Skin of body (tissue), 3 donors: ENCODE results near the gene HNF4A. TPM values are rescaled to one million over a fixed set of nuclear protein-coding genes. Genes with fewer than 3 reads are reported as not detected.
"Not testable (repeated sequence)": the region's sequence is repeated elsewhere in the genome, so short reads cannot be mapped to it uniquely, and the experiment has no call there.

Source experiments
- DNase-seq: peaks from one replicate; lab custom pipeline; 2025; lab: John Stamatoyannopoulos, UW
- small RNA-seq: library from RNA; depleted of rRNA; stranded (forward); fragments of <200 nt; gene quantifications from one replicate; pipeline ENCODE3, GENCODE V24; 2014; ENCODE audit warnings: low replicate concordance
- total RNA-seq: library from RNA; depleted of rRNA; stranded (reverse); fragments of >200 nt; gene quantifications from one replicate; pipeline ENCODE4 v1.2.3, GENCODE V29; 2014

Gene HNF4A
- total RNA-seq, 1 donor from 2014 or later, result 0.10 TPM

DNA sequence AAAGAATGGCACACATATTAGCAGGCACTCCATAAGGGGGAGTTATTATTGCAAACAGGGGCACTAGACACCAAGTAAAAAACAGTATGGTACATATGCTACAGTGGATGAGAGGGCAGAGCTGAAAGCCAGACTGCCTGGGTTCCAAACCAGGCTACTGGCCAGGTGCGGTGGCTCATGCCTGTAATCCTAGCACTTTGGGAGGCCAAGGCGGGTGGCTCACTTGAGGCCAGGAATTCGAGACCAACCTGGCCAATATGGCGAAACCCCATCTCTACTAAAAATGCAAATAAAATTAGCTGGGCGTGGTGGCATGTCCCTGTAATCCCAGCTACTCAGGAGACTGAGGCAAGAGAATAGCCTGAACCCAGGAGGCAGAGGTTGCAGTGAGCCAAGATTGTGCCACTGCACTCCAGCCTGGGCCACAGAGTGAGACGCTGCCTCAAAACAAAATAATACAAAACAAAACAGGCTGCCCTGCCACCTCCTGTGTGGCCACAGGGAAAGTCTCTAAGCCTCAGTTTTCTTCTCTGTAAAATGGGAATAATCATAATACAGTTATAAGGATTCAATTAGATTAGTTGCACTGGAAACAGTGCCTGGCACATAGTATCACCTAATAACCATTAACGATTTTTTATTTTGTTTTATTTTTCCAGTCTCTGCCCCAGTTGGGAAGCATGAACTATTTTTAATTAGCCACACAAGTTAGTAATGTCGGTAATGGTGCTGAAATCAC, 112.7 kb downstream of the HNF4A start:
- no peak for DNase-seq

DNA sequence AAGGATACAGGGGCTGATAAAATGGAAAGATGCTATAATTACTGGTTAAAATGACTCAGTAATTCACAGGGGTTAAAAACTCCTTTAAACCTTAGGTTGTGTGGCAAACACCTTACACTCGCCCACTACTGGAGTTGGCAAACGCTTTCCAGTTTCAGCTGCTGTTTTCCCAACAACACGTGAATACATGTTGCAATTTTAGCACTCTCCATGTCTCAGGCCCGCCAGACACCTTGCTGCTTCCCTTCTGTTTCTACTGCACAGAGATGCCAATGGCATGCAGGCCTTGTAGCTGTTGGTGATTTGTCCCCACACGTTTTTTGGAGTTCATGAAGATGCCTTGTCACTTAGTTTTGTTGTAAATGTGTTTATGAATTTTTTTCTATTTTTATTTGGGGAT, 114.8 kb downstream of the HNF4A start:
- no peak for DNase-seq

DNA sequence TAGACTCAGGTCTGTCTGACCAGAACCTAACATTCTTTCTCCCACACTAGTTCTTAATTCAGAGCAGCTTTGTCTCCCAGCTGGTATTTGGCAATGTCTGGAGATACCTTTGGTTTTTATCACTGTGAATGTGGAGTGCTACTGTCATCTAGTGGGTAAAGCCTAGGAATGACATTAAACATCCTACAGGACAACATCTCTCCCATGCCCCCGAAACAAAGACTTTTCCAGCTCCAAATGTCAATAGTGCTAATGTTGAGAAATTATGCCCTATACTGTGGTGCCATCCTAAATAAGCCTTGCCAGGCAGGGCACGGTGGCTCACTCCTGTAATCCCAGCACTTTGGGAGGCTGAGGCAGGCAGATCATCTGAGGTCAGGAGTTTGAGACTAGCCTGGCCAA, 116.0 kb downstream of the HNF4A start:
- DNase-seq, result no peak

DNA sequence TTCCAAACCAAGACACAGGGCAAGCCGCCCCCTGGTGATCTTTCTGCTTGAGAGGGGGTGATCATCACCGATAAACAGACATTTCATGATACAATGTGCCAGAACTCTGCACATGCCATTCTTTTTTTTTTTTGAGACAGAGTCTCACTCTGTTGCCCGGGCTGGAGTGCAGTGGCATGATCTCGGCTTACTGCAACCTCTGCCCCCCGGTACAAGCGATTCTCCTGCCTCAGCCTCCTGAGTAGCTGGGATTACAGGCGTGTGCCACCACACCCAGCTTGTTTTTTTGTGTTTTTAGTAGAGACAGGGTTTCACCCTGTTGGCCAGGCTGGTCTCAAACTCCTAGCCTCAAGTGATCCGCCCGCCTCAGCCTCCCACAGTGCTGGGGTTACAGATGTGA, 116.8 kb downstream of the HNF4A start:
- not testable (repeated sequence) for DNase-seq

DNA sequence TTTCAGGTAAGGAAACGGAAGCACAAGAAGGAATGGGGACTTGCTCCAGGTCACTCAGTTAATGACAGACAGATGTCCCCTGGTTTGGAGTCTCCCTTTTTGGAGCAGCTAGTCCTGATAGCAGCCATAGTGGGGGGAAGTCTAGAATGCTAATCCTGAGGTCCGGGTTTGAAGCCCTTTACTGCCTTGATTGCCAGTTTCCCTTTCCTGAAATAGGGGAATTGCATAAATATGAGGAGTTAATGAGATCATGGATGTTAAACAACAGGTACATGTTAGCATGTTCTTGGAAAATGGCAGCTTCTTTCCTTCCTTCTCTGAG, 119.8 kb downstream of the HNF4A start:
- DNase-seq, result no peak

DNA sequence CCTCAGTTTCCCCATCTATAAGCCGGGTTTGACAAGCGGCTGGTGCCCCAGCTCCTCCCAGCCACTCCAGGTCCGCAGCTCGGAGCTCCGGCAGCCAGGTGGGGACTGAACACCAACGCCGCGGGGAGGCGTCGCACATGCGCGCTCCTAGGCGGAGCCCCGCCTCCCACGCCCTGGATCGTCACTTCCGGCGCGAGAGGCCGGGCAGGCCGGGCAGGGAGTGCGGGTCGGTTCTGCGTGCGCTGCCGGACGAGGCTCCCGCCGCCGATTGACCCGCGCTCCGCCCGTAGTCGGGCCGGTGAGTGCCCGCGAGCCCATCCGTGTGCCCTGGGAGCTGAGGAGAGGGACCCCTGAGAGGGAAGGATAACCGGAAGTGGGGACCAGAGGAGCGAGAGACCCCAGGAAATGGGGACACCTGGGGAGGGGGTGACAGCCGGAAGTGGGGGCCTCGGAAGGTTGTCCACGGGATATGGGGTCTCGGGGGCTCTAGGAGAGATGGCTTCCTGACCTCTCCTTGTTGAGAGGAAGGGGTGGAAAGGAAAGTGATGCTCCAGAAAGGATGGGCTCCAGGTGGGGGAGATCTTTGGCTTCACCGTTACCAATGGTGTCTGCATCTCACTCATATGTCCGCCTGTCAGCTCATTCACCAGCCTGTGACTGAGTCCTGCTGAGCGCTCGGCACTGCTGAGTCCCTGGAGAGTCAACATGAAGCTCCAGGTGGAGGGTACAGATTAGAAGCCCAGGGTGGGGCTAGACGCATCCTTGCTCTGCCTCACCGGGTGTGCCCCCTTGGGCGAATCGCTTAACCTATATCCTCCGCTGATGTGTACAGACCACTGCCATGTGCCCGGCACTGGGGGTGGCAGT, 120.4 kb downstream of the HNF4A start, which contains the start of gene TTPAL:
TSS of gene TTPAL (plus strand) at position 181 of the 867 bp plus-strand sequence. CDS start 4,126 bp downstream, outside the sequence.
- peak; percentile 67 for DNase-seq

DNA sequence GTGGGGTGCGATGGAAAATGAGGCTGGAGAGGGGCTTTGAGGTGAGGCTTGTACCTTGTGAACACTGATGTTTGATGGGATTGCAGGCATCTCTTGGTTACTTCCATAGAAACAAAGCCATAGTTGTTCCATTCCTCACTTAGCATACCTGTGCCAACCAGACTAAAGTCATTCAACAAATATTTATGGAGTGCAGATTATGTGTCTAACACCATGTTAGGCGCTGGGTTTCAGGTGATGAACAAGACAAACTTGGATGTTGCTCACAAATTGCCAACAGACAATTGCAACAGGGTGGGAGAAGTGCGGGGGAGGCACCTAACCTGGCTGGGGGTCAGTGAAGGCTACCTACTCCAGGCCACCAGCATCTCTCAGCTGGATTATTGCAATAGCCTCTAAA, 121.7 kb downstream of the HNF4A start:
- DNase-seq, result no peak

DNA sequence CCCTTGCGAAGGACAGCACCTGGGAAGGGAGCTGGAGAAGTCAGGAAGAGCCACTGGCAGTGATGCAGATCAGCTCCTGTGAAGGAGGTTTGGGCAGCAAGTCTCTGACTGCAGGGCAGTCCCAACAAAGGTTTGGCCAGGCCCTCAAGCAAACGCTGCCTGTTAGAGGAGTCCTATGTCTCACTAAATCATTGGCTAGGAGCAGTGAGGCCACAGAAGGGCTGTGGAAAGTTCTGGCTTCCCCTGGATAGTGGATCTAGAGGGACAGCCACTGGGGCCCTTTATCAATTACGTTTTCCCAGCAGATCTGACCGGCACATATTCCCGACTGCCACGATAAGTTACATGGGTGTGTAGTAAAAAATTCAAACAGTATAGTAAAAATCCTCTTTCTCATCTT, 122.7 kb downstream of the HNF4A start:
- no peak for DNase-seq

DNA sequence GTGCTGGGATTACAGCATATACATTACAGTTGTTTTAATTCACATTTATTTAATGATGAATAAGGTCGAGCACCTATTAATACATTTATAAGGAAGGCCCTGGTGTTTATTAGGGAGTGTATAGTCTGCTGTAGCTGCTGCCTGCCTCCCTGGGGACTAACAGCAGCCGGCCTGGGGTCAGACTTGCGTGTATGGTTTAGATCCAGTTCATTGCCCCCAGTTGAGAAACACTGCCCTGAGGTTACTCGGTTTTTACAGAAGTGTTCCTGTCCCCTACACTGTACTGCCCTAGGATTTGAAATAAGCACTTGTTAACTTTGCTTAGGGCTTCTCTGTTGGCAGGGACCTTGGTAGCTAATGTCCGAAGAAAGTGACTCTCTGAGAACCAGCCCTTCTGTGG, 124.1 kb downstream of the HNF4A start:
- no peak for DNase-seq

DNA sequence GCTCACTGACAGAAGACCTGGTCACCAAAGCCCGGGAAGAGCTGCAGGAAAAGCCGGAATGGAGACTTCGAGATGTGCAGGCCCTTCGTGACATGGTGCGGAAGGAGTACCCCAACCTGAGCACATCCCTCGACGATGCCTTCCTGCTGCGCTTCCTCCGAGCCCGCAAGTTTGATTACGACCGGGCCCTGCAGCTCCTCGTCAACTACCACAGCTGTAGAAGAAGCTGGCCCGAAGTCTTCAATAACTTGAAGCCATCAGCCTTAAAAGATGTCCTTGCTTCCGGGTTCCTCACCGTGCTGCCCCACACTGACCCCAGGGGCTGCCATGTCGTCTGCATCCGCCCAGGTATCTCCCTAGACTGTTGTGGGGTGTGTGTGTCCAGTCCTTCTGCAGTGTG, 124.6 kb downstream of the HNF4A start:
- no peak for DNase-seq

DNA sequence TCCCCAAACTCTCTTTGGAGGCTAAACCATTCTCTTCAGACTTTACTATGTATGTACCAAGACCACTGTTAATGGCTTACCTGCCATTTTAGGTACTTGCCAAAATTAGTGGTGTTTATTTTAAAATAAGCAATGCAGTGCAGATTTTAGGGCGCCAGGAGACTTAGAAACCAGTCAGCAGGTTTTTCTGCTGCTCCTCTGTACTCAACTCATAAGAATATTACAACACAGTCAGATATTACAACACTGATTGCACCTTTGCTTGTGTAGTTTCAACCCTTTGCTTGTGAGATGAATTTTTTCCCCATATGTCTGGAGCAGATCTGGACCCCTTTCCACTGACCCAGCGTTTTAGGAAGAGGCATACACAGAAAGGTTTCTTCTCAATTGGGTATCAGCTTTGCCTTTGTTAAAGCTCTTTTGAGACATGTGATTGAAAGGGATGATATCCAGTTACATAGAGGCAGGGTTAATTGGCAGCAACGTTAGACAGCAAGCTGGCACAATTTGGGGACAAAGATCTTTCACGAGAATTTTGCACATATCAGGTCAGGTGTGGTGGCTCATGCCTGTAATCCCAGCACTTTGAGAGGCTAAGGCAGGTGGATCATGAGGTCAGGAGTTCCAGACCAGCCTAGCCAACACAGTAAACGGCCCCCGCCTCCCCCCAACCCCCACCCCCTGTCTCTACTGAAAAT, 126.4 kb downstream of the HNF4A start:
- no peak for DNase-seq

DNA sequence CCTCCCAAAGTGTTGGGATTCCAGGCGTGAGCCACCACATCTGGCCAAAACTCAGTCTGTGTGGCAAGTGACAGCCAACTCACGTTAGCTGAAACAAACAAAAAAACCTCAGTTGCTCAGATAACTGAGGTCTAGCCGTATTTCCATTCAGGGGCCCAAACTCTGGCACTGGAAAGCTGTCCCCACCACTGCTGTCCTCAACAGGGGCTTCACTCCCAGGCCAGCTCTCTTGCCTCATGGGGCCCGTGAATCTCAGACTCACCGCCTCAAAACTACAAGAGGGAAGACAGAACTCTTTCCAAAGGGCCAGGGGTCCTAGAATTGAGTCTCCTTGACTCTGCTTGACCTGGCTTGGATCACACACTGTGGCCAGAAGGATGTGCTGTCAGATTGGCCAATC, 127.6 kb downstream of the HNF4A start:
- DNase-seq, result no peak

Small RNA genes lying within 50 kb of the gene (small RNA-seq; reads per million reads assigned to genes)
- gene MIR3646 (not detected), gene RF00019 (not detected), gene RPL37AP1 (0.07 reads per million)

Other genes with a start within 250 kb of the HNF4A start
- gene JPH2, start 168.5 kb upstream of the HNF4A start, total RNA-seq, result 11.3 TPM
- 29.7 TPM for gene OSER1, start 144.9 kb upstream of the HNF4A start, total RNA-seq
- gene GDAP1L1, start 108.4 kb upstream of the HNF4A start, total RNA-seq, result 0.20 TPM
- 7.4 TPM for gene FITM2, start 44.5 kb upstream of the HNF4A start, total RNA-seq
- gene R3HDML, start 18.7 kb upstream of the HNF4A start, total RNA-seq, result not detected
- 6.2 TPM for gene TTPAL, start 120.2 kb downstream of the HNF4A start, total RNA-seq
- gene SERINC3, start 166.4 kb downstream of the HNF4A start, total RNA-seq, result 45.7 TPM
- 21.8 TPM for gene PKIG, start 226.9 kb downstream of the HNF4A start, total RNA-seq